BE2C (cell line): Measurements from ENCODE around the gene MRPS11.
A peak's percentile ranks its signal among the peaks of the same experiment; 100 is the strongest.
"Not testable (repeated sequence)": the region's sequence is repeated elsewhere in the genome, so short reads cannot be mapped to it uniquely, and the experiment has no call there.

Source experiments
- DNase-seq: peaks from one replicate; pipeline ENCODE4 v3.0.0-alpha.2; 2020
- H3K27me3 ChIP-seq: fragments of 250-450 bp; sonication (Bioruptor Pico); 2 replicates; pipeline ENCODE4 v1.5.1; 2020; ENCODE audit warnings: mild to moderate bottlenecking
- H3K36me3 ChIP-seq: fragments of 250-450 bp; sonication (Bioruptor Pico); 2 replicates; pipeline ENCODE4 v1.5.1; 2020; ENCODE audit warnings: mild to moderate bottlenecking
- H3K4me1 ChIP-seq: fragments of 250-450 bp; sonication (Bioruptor Pico); 2 replicates; pipeline ENCODE4 v1.5.1; 2020
- H3K4me3 ChIP-seq: 2 replicates; pipeline ENCODE4 v1.5.1; 2011; ENCODE audit warnings: low read depth, low read length
- H3K9me3 ChIP-seq: fragments of 250-450 bp; sonication (Bioruptor Pico); 2 replicates; pipeline ENCODE4 v1.5.1; 2020
- TF ChIP-seq, protein P1 (sequence below): IDR thresholded peaks from 2 replicates; pipeline ENCODE4 v1.5.1; 2012; ENCODE audit warnings: mild to moderate bottlenecking, low read depth, low read length

The MRPS11 gene

DNA sequence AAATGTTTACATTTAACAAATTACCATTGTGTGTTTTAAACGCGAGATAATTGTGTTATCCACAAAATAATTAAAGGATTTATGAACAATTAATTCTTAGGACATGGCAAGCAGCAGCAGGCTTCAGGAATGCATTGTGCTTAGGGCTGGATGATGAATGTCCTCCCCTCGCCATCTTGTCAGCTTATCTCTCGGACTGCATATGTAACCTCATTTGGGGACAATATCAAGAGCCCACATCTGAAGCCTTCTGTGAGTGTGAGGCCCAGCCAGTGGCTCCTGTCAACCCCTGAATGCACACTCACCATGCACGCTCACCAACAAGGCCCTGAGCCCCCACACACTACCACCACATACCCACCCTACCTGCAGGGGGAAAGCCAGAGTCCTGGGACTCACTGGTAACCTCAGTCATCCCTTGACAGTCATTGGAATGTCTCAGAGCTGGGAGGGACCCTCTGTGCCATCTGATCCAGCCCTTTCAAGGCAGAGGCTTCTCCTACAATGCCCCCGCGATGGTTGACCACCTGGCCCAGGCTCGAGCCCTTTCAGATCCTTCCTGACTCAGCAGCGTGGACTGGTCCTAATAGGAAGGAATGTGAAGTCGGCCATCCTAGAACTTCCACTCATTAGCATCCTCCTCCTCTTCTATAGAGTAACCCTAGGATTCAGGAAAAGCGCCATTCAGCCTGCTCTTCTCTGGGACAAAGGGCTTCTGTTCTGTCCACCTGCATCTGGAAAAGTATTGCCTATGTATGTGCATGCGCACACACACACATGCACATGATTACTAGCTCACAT is 38.5 kb upstream of the MRPS11 start:
- DNase-seq = peak; percentile 28
- no peaks in the 10 kb centered on the region for H3K36me3 ChIP-seq
- no peaks in the 10 kb centered on the region for H3K9me3 ChIP-seq
- H3K4me3 ChIP-seq = peak overlapping the region; percentile 6; the same call in 1 of the 2 replicates
- TF ChIP-seq, protein P1, sequence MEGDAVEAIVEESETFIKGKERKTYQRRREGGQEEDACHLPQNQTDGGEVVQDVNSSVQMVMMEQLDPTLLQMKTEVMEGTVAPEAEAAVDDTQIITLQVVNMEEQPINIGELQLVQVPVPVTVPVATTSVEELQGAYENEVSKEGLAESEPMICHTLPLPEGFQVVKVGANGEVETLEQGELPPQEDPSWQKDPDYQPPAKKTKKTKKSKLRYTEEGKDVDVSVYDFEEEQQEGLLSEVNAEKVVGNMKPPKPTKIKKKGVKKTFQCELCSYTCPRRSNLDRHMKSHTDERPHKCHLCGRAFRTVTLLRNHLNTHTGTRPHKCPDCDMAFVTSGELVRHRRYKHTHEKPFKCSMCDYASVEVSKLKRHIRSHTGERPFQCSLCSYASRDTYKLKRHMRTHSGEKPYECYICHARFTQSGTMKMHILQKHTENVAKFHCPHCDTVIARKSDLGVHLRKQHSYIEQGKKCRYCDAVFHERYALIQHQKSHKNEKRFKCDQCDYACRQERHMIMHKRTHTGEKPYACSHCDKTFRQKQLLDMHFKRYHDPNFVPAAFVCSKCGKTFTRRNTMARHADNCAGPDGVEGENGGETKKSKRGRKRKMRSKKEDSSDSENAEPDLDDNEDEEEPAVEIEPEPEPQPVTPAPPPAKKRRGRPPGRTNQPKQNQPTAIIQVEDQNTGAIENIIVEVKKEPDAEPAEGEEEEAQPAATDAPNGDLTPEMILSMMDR = no peak
- no peaks in the 10 kb centered on the region for H3K27me3 ChIP-seq
- peaks cover 17% of the 10 kb centered on the region for H3K4me1 ChIP-seq

DNA sequence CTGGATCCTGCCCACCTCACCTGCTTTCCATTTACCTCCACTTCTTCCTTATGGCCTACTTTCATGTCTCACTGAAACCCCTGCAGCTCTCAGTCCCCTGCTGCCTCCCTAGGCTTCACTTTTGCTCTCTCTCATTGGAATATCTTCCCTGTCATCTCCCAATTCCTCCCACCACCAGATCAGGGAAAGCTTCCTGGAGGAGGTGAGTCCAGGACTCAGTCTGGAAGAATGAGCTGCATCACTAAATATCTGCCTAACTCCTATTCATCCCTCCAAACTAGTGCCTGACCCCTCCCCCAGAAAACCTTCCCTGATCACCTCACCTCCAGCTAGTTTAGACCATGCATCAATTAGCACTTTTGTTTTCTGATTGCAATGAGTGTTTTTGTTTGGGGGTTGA is 37.5 kb upstream of the MRPS11 start:
- TF ChIP-seq, protein P1 = no peak
- no peak for DNase-seq
- Histone ChIP-seq H3K36me3 (no peaks in the 10 kb centered on the region), H3K4me3 (no peak overlapping the region), H3K4me1 (peaks cover 17% of the 10 kb centered on the region), H3K27me3 (no peaks in the 10 kb centered on the region), H3K9me3 (no peaks in the 10 kb centered on the region)

DNA sequence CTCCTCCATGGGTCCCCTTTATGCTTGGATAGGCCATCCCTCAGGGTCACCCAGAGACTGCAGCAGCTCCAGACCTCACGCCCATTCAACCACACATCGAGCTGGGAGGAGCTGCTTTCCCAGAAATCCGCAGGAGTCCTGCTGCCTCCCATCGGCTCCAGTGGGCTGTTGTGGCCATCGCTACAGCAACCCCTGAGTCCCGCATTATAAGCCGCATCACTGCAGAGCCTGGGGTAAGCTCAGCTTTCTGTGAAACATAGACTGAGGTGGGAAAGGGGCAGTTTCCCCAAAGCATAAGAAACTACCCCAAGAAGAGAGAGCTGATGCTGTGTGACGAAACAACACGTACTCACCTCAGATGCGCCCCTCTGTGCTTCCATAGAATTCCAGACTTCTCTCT is 36.1 kb upstream of the MRPS11 start:
- no peak for DNase-seq
- H3K4me1 ChIP-seq = peaks cover 17% of the 10 kb centered on the region
- no peak overlapping the region for H3K4me3 ChIP-seq
- no peaks in the 10 kb centered on the region for H3K27me3 ChIP-seq
- TF ChIP-seq, protein P1 = no peak
- H3K36me3 ChIP-seq = no peaks in the 10 kb centered on the region
- no peaks in the 10 kb centered on the region for H3K9me3 ChIP-seq

DNA sequence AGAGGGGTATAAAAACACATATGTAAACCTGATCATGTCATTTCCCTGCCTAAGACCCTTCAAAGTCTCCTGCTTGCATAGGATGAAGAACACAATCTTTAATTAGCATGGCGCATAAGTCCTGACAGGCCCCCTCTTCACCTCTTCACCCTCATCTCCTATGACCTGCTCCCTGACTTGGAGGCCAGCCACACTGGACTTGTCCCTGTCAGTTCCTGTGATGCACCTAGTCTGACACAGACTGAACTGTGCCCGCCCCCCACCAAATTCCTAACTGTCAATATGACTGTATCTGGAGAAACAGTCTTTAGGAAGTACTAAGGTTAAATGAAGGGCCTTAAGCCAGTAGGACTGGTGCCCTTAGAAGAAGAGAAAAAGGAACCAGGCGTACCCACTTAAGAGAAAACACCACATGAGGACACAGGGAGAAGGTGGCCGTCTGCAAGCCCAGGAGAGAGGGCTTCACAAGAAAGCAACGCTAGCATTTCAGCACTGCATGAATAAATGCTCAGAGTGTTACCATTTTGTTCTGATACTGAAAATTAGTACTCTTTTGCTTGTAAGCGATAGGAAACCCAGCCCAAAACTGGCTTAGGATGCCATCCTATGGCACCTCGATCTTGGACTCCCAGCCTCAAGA is 34.3 kb upstream of the MRPS11 start:
- Histone ChIP-seq H3K9me3 (no peaks in the 10 kb centered on the region), H3K27me3 (no peaks in the 10 kb centered on the region), H3K4me3 (no peak overlapping the region), H3K36me3 (no peaks in the 10 kb centered on the region), H3K4me1 (peaks cover 9% of the 10 kb centered on the region)
- DNase-seq = no peak
- TF ChIP-seq, protein P1 = no peak

DNA sequence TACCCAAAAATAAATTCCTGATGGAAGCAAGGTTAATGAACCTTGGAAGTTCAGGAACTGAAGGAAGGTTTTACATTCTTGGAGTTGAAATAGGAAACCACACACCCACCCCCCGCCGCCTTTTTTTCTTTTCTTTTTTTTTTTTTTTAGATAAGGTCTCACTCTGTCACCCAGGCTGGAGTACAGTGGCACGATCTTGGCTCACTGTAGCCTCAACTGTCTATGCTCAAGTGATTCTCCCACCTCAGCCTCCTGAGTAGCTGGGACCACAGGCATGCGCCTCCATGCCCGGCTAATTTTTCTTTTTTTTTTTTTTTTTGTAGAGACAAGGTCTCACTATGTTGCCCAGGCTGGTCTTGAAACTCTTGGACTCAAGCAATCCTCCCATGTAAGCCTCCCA is 33.4 kb upstream of the MRPS11 start:
- not testable (repeated sequence) for DNase-seq, H3K4me1 ChIP-seq

DNA sequence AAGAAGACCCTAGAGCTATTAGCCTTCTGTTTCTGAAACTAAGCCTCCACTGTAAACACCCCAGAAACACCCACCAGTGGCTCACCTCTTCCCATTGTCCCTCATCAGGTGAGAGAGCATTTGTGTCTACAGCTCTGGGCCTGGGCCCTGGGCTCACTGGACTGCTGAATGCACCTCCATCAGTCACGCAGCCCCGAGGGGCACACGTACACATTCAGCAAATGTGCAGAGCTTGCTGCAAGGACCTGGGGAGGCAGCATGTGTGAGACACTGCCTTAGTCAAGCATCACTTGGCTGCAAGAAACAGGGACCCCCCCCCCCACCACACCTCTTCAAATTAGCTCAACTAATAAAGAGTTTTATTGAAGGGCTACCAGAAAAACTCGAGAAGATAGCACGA is 29.3 kb upstream of the MRPS11 start:
- TF ChIP-seq, protein P1 = no peak
- no peaks in the 10 kb centered on the region for H3K4me1 ChIP-seq
- no peaks in the 10 kb centered on the region for H3K9me3 ChIP-seq
- DNase-seq = no peak
- H3K4me3 ChIP-seq = no peak overlapping the region
- no peaks in the 10 kb centered on the region for H3K36me3 ChIP-seq
- no peaks in the 10 kb centered on the region for H3K27me3 ChIP-seq

More for the DNA sequence above, 33.4 kb upstream of the MRPS11 start:
- not testable (repeated sequence) for H3K27me3 ChIP-seq, H3K9me3 ChIP-seq, H3K36me3 ChIP-seq, H3K4me3 ChIP-seq
